Esophagus muscularis mucosa (tissue), 3 donors: ENCODE measurements around the gene ORC6.

ENCODE experiments used
- POLR2A ChIP-seq: fragments of 450-650 bp; IDR thresholded peaks from one replicate; pipeline ENCODE4 v1.6.1; 2017; ENCODE audit warnings: antibody characterized with exemption, moderate library complexity, mild to moderate bottlenecking, low read depth
- TF ChIP-seq, protein P1 (sequence below), 3 experiments: fragments of 200-600 bp in 2 of 3; fragments of 450-650 bp in 1 of 3; sonication (generic) in 2 of 3; IDR thresholded peaks; one replicate each; pipeline ENCODE4 v1.5.1; 2017 to 2019; ENCODE audit warnings: antibody characterized with exemption in 3 of 3, mild to moderate bottlenecking in 2 of 3, moderate library complexity in 1 of 3

GRCh38 chr16:46731691-46732555 is 42.5 kb downstream of the ORC6 start:
- TF ChIP-seq, protein P1, sequence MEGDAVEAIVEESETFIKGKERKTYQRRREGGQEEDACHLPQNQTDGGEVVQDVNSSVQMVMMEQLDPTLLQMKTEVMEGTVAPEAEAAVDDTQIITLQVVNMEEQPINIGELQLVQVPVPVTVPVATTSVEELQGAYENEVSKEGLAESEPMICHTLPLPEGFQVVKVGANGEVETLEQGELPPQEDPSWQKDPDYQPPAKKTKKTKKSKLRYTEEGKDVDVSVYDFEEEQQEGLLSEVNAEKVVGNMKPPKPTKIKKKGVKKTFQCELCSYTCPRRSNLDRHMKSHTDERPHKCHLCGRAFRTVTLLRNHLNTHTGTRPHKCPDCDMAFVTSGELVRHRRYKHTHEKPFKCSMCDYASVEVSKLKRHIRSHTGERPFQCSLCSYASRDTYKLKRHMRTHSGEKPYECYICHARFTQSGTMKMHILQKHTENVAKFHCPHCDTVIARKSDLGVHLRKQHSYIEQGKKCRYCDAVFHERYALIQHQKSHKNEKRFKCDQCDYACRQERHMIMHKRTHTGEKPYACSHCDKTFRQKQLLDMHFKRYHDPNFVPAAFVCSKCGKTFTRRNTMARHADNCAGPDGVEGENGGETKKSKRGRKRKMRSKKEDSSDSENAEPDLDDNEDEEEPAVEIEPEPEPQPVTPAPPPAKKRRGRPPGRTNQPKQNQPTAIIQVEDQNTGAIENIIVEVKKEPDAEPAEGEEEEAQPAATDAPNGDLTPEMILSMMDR (IDR thresholded peaks at IDR 0.05): no peak
- no peak for TF ChIP-seq POLR2A
